ENCODE measurements around the gene CLEC18C. TPM values are rescaled to one million over a fixed set of nuclear protein-coding genes. Genes with fewer than 3 reads are reported as not detected.
A peak's percentile ranks its signal among the peaks of the same experiment; 100 is the strongest.
"Not testable (repeated sequence)": the region's sequence is repeated elsewhere in the genome, so short reads cannot be mapped to it uniquely, and the experiment has no call there.

CLEC18C gene
- total RNA-seq (1 to 10 TPM in 1 of 2 donors, under 1 TPM in 1; 0.44 to 1.3 TPM), total RNA-seq (0.08 to 0.35 reads per million in 2 donors)

DNA sequence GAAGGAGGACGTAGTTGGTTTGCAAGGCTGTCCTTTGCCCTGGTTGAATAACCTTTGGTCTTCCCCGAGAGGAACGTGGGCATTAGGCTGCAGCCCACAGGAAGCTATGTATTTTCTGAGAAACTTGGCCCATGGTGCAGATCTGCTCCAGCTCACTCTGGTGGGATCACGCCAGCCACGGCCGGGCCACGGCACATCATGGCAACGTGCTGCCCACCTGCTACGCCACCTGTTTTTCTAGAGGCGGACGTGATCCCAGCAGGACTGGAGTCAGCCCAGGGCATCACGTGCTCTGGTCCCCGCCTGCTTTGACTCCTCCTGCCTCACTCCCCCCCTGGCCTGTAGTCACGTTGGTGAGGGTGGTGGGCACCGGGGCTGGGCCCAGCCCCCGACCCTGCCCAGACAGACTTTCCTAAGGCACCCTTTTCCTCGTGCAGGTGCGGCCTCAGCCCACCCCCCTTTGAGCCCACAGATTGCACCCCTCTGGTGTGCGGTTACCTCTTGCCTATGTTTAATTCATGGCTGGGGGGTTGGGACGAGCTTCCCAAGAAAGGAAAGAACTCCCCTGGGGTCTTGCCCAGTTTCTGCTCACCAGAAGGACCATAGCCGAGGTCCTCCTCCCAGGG, at the start of gene CLEC18C:
Gene CLEC18C (plus strand): TSS at position 576 of the 626 bp plus-strand sequence. CDS start 492 bp downstream, outside the sequence.
- H3K4me3 Mint-ChIP-seq; H3K27ac Mint-ChIP-seq; ATAC-seq; DNase-seq; H3K27me3 Mint-ChIP-seq; H3K9me3 ChIP-seq (ENCODE audit: control insufficient read depth, low read length, poor library complexity, severe bottlenecking); H3K4me1 Mint-ChIP-seq; H3K36me3 Mint-ChIP-seq (ENCODE audit: low read depth): not testable (repeated sequence)

DNA sequence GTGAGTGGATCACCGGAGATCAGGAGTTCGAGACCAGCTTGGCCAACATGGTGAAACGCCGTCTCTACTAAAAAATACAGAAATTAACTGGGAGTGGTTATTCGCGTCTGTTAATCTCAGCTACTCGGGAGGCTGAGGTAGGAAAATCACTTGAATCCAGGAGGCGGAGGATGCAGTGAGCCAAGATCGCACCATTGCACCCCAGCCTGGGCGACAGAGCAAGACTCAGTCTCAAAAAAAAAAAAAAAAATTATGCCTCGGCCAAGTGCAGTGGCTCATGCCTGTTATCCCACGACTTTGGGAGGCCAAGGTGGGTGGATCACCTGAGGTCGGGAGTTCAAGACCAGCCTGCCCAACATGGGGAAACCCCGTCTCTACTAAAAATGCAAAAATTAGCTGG, 49.8 kb upstream of the CLEC18C start:
- H3K9me3 ChIP-seq (ENCODE audit: control insufficient read depth, low read length, poor library complexity, severe bottlenecking); H3K4me3 Mint-ChIP-seq; H3K27me3 Mint-ChIP-seq; H3K27ac Mint-ChIP-seq; DNase-seq; ATAC-seq: not testable (repeated sequence)
- peaks cover 12% of the 10 kb centered on the region for H3K36me3 Mint-ChIP-seq (ENCODE audit: low read depth)
- H3K4me1 Mint-ChIP-seq = peaks cover 19% of the 10 kb centered on the region

DNA sequence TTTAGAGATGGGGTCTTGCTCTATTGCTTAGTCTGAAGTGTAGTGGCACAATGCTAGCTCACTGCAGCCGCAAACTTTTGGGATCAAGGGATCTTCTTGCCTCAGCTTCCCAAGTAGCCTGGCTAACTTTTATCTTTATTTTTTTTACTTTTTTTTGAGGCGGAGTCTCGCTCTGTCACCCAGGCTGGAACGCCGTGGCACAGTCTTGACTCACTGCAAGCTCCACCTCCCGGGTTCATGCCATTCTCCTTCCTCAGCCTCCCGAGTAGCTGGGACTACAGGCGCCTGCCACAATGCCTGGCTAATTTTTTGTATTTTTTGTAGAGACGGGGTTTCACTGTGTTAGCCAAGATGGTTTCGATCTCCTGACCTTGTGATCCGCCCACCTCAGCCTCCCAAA, 47.4 kb upstream of the CLEC18C start:
- ATAC-seq = not testable (repeated sequence)

DNA sequence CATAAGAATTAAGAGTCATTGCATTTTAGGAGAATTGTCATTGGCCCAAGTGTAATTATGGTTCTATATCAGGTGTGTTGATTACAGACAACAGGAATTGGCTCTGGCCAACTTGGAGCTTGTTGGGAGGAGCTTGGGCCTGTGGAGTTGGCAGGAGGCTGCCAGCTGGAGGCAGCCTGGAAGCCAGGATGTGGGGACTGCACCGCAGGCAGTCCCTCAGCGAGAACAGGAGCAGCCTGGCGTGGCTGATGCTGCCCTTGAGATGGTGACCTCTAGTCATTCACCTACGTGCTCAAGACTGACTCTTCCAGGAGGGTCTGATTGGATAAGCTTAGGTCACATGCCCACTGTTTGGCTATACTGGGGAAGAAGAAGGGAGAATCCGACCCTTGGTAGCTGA, 45.9 kb upstream of the CLEC18C start:
- H3K27ac Mint-ChIP-seq = peak overlapping the region; percentile 32
- DNase-seq; H3K9me3 ChIP-seq (ENCODE audit: control insufficient read depth, low read length, poor library complexity, severe bottlenecking); H3K4me3 Mint-ChIP-seq; H3K27me3 Mint-ChIP-seq; ATAC-seq: not testable (repeated sequence)
- H3K36me3 Mint-ChIP-seq (ENCODE audit: low read depth) = peaks cover 13% of the 10 kb centered on the region
- H3K4me1 Mint-ChIP-seq = peaks cover 12% of the 10 kb centered on the region

More for the DNA sequence above, 47.4 kb upstream of the CLEC18C start:
- peaks cover 12% of the 10 kb centered on the region for H3K36me3 Mint-ChIP-seq (ENCODE audit: low read depth)
- not testable (repeated sequence) for DNase-seq; H3K27ac Mint-ChIP-seq; H3K9me3 ChIP-seq (ENCODE audit: control insufficient read depth, low read length, poor library complexity, severe bottlenecking); H3K27me3 Mint-ChIP-seq
- peak overlapping the region; percentile 28 for H3K4me3 Mint-ChIP-seq
- H3K4me1 Mint-ChIP-seq = peaks cover 17% of the 10 kb centered on the region

DNA sequence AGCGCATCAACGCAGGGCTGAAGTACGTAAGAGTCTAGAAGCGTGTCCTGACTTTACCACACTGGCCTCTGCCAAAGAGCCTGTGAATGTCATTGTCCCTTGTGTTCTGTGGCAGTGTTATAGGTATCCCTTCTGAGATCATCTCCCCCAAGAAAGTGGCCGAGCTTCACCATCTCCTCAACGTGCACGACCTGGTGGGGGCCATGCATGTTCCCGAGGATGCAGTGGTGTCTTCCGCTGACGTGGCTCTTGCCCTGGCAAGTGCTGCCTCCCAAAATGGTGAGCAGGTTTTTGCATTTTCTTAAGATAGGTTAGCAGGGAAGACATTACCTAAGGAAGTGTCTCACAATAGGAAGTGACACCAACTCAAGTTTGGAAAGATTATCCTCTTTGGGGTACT, 44.7 kb upstream of the CLEC18C start:
- ATAC-seq; H3K4me3 Mint-ChIP-seq; H3K27ac Mint-ChIP-seq; H3K9me3 ChIP-seq (ENCODE audit: control insufficient read depth, low read length, poor library complexity, severe bottlenecking); H3K27me3 Mint-ChIP-seq; DNase-seq: not testable (repeated sequence)
- Mint-ChIP-seq H3K36me3 (ENCODE audit: low read depth) (peaks cover 13% of the 10 kb centered on the region), H3K4me1 (peaks cover 12% of the 10 kb centered on the region)

DNA sequence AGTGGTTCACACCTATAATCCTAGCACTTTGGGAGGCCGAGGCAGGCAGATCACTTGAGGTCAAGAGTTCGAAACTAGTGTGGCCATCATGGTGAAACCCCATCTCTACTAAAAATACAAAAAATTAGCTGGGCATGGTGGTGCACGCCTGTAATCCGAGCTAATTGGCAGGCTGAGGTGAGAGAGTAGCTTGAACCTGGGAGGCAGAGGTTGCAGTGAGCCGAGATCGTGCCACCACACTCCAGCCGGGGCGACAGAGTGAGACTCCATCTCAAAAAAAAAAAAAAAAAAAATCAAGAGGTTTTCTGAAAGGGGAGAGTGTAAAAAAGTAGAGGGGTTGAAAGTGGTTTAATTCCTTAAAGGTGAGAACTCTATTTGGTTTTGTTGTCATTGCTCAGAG, 37.8 kb upstream of the CLEC18C start:
- ATAC-seq; H3K27me3 Mint-ChIP-seq; H3K9me3 ChIP-seq (ENCODE audit: control insufficient read depth, low read length, poor library complexity, severe bottlenecking); DNase-seq; H3K36me3 Mint-ChIP-seq (ENCODE audit: low read depth); H3K4me1 Mint-ChIP-seq: not testable (repeated sequence)
- Mint-ChIP-seq H3K27ac (peak overlapping the region; percentile 49), H3K4me3 (peak overlapping the region; percentile 12)

- not testable (repeated sequence) for H3K27me3 Mint-ChIP-seq; H3K36me3 Mint-ChIP-seq (ENCODE audit: low read depth); DNase-seq; ATAC-seq; H3K9me3 ChIP-seq (ENCODE audit: control insufficient read depth, low read length, poor library complexity, severe bottlenecking); H3K4me1 Mint-ChIP-seq; H3K27ac Mint-ChIP-seq; H3K4me3 Mint-ChIP-seq
These were observed 37.0 kb upstream of the CLEC18C start for GRCh38 chr16:70136595-70136994.

DNA sequence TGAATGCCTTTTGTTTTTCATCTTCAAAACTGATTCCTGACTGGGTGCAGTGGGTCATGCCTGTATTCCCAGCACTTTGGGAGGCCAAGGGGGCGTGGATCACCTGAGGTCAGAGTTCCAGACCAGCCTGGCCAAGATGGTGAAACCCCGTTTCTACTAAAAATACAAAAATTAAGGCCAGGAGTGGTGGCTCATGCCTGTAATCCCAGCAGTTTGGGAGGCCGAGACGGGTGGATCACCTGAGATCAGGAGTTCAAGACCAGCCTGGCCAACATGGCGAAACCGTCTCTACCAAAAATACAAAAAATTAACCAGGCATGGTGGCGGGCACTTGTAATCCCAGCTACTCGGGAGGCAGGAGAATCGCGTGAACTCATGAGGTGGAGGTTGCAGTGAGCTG, 30.8 kb upstream of the CLEC18C start:
- ATAC-seq; H3K4me1 Mint-ChIP-seq; H3K36me3 Mint-ChIP-seq (ENCODE audit: low read depth); H3K9me3 ChIP-seq (ENCODE audit: control insufficient read depth, low read length, poor library complexity, severe bottlenecking); DNase-seq; H3K27ac Mint-ChIP-seq; H3K27me3 Mint-ChIP-seq; H3K4me3 Mint-ChIP-seq: not testable (repeated sequence)

GRCh38 chr16:70143231-70143895, 30.2 kb upstream of the CLEC18C start:
- not testable (repeated sequence) for ATAC-seq; H3K4me1 Mint-ChIP-seq; H3K27ac Mint-ChIP-seq; DNase-seq; H3K36me3 Mint-ChIP-seq (ENCODE audit: low read depth); H3K27me3 Mint-ChIP-seq; H3K9me3 ChIP-seq (ENCODE audit: control insufficient read depth, low read length, poor library complexity, severe bottlenecking); H3K4me3 Mint-ChIP-seq

DNA sequence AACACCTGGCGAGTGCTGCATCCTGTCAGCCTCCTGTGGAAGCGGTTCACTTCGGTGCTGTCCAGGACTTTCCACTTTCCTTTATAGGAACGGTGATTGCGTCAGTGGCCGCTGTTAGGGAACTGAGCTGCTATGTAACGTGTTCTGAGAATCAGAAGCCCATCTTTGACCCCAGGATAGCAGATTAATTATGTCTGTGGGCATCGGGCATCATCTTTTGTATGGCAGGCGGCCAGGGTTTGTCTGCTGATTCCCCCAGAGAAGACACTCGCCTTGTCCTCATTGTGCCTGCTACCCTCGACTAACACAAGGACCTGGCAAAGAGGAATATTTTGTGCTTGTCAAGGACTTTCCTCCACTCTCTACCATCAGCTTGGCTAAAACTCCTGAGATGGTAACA, 25.7 kb upstream of the CLEC18C start:
- not testable (repeated sequence) for H3K27me3 Mint-ChIP-seq; ATAC-seq; H3K9me3 ChIP-seq (ENCODE audit: control insufficient read depth, low read length, poor library complexity, severe bottlenecking); H3K4me1 Mint-ChIP-seq; H3K4me3 Mint-ChIP-seq; DNase-seq; H3K27ac Mint-ChIP-seq
- peaks cover 28% of the 10 kb centered on the region for H3K36me3 Mint-ChIP-seq (ENCODE audit: low read depth)

DNA sequence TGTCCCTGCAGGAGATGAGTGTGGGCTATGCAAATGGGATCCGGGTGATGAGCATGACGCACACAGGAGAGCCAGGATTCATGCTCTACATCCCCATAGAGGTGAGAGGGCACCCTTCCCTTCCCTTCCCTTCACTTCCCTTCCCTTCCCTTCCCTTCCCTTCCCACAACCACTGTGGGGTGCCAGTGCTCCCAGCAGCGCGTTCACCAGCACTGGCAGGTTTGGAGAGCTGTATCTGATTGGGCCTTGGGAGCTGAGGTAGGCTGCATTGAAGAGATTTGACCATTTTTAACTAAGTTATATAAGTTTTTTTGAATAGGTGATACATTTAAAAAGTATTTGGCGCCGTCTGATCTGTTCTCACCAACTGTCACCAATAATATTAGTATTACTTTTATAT, 25.1 kb upstream of the CLEC18C start:
- not testable (repeated sequence) for DNase-seq; H3K4me3 Mint-ChIP-seq; H3K27me3 Mint-ChIP-seq; H3K9me3 ChIP-seq (ENCODE audit: control insufficient read depth, low read length, poor library complexity, severe bottlenecking); H3K27ac Mint-ChIP-seq; H3K4me1 Mint-ChIP-seq; ATAC-seq
- H3K36me3 Mint-ChIP-seq (ENCODE audit: low read depth) = peaks cover 30% of the 10 kb centered on the region

GRCh38 chr16:70149296-70149695, 24.3 kb upstream of the CLEC18C start:
- not testable (repeated sequence) for H3K27me3 Mint-ChIP-seq; H3K27ac Mint-ChIP-seq; H3K4me1 Mint-ChIP-seq; DNase-seq; H3K4me3 Mint-ChIP-seq; ATAC-seq; H3K9me3 ChIP-seq (ENCODE audit: control insufficient read depth, low read length, poor library complexity, severe bottlenecking)
- peaks cover 30% of the 10 kb centered on the region for H3K36me3 Mint-ChIP-seq (ENCODE audit: low read depth)

DNA sequence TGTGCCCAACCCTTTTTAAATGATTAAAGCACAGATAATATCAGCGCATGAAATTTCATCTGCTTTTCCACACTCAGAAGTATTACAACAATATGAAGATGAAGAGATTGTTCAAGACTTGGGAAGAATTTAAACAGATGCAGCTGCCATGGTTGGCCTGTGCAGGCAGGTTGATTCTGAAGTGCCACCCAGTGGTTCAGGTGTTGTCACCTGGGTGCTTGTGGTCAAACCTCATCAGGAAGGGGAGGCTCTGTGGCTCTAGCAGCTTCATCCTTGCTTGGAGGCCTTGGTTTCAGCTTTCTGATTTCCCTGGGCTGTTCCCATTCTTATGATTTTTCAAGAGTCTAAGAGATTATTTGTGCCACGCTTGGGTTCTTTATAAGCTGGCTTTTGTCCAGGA, 22.2 kb upstream of the CLEC18C start:
- DNase-seq (no peak), ATAC-seq (no peak)
- no peaks in the 10 kb centered on the region for H3K27me3 Mint-ChIP-seq
- peaks cover 6% of the 10 kb centered on the region for H3K4me1 Mint-ChIP-seq
- H3K36me3 Mint-ChIP-seq (ENCODE audit: low read depth) = peaks cover 29% of the 10 kb centered on the region
- H3K27ac Mint-ChIP-seq = peak overlapping the region; percentile 56
- no peak overlapping the region for H3K4me3 Mint-ChIP-seq
- no peaks in the 10 kb centered on the region for H3K9me3 ChIP-seq (ENCODE audit: control insufficient read depth, low read length, poor library complexity, severe bottlenecking)

All from T-helper 17 cell (primary cell).